HL-60 (cell line): ENCODE results near the gene USP36.

Experiments
- CTCF ChIP-seq: IDR thresholded peaks from one replicate; pipeline ENCODE4 v1.5.1; 2011; ENCODE audit warnings: low read length, control low read depth, inconsistent platforms; ENCODE audit not compliant: insufficient read depth
- POLR2AphosphoS5 ChIP-seq: IDR thresholded peaks from 2 replicates; pipeline ENCODE4 v1.6.1; 2012; ENCODE audit warnings: low read depth
- REST ChIP-seq: IDR thresholded peaks from 2 replicates; pipeline ENCODE4 v1.6.1; 2012; ENCODE audit warnings: low read depth; ENCODE audit not compliant: insufficient replicate concordance
- SPI1 ChIP-seq: IDR thresholded peaks from 2 replicates; pipeline ENCODE4 v1.6.1; 2012; ENCODE audit warnings: low read depth, mild to moderate bottlenecking, borderline replicate concordance

GRCh38 chr17:78824240-78824639, 16.4 kb downstream of the USP36 start:
- TF ChIP-seq SPI1 (no peak), CTCF (no peak), POLR2AphosphoS5 (no peak), REST (no peak)
